Calu3 (cell line): Measurements from ENCODE around the gene MAP7D3. TPM values are rescaled to one million over a fixed set of nuclear protein-coding genes. Genes with fewer than 3 reads are reported as not detected.

Source experiments
- BruUV-seq: library from RNA; stranded (reverse); fragments of 400-500 nt; replicated peaks from 2 replicates; lab custom pipeline; 2021; lab: Mats Ljungman, UMichigan
- CTCF ChIA-PET: fragments of 300-600 bp; sonication (Branson Sonifier 250); formaldehyde crosslinking; loops from one replicate; lab custom pipeline; 2022; ENCODE audit warnings: antibody characterized with exemption; lab: Charles Lee
- DNase-seq: peaks from one replicate; pipeline ENCODE4 v3.0.0; 2022
- H3K27ac Mint-ChIP-seq: one replicate; pipeline ENCODE4 v1.8.0; 2022; ENCODE audit warnings: mixed read lengths; ENCODE audit not compliant: unreplicated experiment
- H3K27me3 Mint-ChIP-seq: one replicate; pipeline ENCODE4 v1.8.0; 2022; ENCODE audit warnings: mixed read lengths; ENCODE audit not compliant: unreplicated experiment
- H3K36me3 Mint-ChIP-seq: one replicate; pipeline ENCODE4 v1.8.0; 2022; ENCODE audit warnings: mild to moderate bottlenecking, moderate library complexity, mixed read lengths; ENCODE audit not compliant: insufficient read depth, unreplicated experiment
- H3K4me1 Mint-ChIP-seq: one replicate; pipeline ENCODE4 v1.8.0; 2022; ENCODE audit warnings: mild to moderate bottlenecking, low read depth, mixed read lengths; ENCODE audit not compliant: unreplicated experiment
- H3K4me3 Mint-ChIP-seq: one replicate; pipeline ENCODE4 v1.8.0; 2022; ENCODE audit warnings: mild to moderate bottlenecking, low read depth, moderate library complexity, mixed read lengths; ENCODE audit not compliant: unreplicated experiment
- H3K9me3 Mint-ChIP-seq: one replicate; pipeline ENCODE4 v1.8.0; 2022; ENCODE audit warnings: low read depth, mixed read lengths; ENCODE audit not compliant: unreplicated experiment
- CTCF ChIP-seq: fragments of 200-600 bp; IDR thresholded peaks from one replicate; pipeline ENCODE4 v1.8.0; 2022; ENCODE audit warnings: antibody characterized with exemption; ENCODE audit not compliant: unreplicated experiment
- intact Hi-C: fragments of 100-400 bp; cut with micrococcal nuclease; formaldehyde crosslinking; loops from one replicate; pipeline ENCODE4 v1.10.0; 2022; ENCODE audit not compliant: unreplicated experiment
- total RNA-seq: library from RNA; stranded (reverse); gene quantifications from 2 replicates; pipeline ENCODE4 v1.2.3, GENCODE V29; 2022

MAP7D3 gene
- total RNA-seq, 1 experiment from 2014 or later, result 8.0 TPM

GRCh38 chrX:136191171-136191570, 60.0 kb downstream of the MAP7D3 start:
- no peak overlapping the region for H3K4me3 Mint-ChIP-seq
- no peaks in the 10 kb centered on the region for H3K9me3 Mint-ChIP-seq
- no peak for TF ChIP-seq CTCF
- H3K4me1 Mint-ChIP-seq, result peaks cover 14% of the 10 kb centered on the region
- CTCF ChIA-PET, result interaction anchor here (0.5 kb wide), 1 partner anchor 435 kb away, joined by 3 read pairs; no protein-coding TSS in a partner anchor
- intact Hi-C loops, result no loop called here
- H3K27ac Mint-ChIP-seq, result no peak overlapping the region
- no peak for DNase-seq
- H3K27me3 Mint-ChIP-seq, result no peaks in the 10 kb centered on the region
- H3K36me3 Mint-ChIP-seq, result no peaks in the 10 kb centered on the region
- BruUV-seq, result no TSS peak

GRCh38 chrX:136190038-136190713, 61.0 kb downstream of the MAP7D3 start:
- intact Hi-C loops, result no loop called here
- CTCF ChIA-PET, result no interaction called here

GRCh38 chrX:136189222-136189621, 62.0 kb downstream of the MAP7D3 start:
- Mint-ChIP-seq H3K36me3 (no peaks in the 10 kb centered on the region), H3K9me3 (no peaks in the 10 kb centered on the region), H3K4me3 (no peak overlapping the region), H3K27ac (no peak overlapping the region), H3K4me1 (peaks cover 12% of the 10 kb centered on the region), H3K27me3 (no peaks in the 10 kb centered on the region)
- CTCF ChIA-PET, result no interaction called here
- intact Hi-C loops, result no loop called here
- TF ChIP-seq CTCF, result no peak
- no peak for DNase-seq
- BruUV-seq, result no TSS peak

More at GRCh38 chrX:136190038-136190713, 61.0 kb downstream of the MAP7D3 start:
- no peaks in the 10 kb centered on the region for H3K36me3 Mint-ChIP-seq
- H3K4me3 Mint-ChIP-seq, result no peak overlapping the region
- no peaks in the 10 kb centered on the region for H3K9me3 Mint-ChIP-seq
- H3K27ac Mint-ChIP-seq, result no peak overlapping the region
- DNase-seq, result no peak
- H3K4me1 Mint-ChIP-seq, result peaks cover 14% of the 10 kb centered on the region
- no peak for TF ChIP-seq CTCF
- H3K27me3 Mint-ChIP-seq, result no peaks in the 10 kb centered on the region
- no TSS peak for BruUV-seq

GRCh38 chrX:136186023-136186413, 65.2 kb downstream of the MAP7D3 start:
- H3K4me3 Mint-ChIP-seq, result no peak overlapping the region
- no peak for DNase-seq
- CTCF ChIA-PET, result interaction anchor here (0.7 kb wide), 1 partner anchor 654 kb away, joined by 3 read pairs; no protein-coding TSS in a partner anchor
- no peak overlapping the region for H3K27ac Mint-ChIP-seq
- intact Hi-C loops, result no loop called here
- BruUV-seq, result no TSS peak
- H3K9me3 Mint-ChIP-seq, result no peaks in the 10 kb centered on the region
- no peaks in the 10 kb centered on the region for H3K4me1 Mint-ChIP-seq
- H3K36me3 Mint-ChIP-seq, result no peaks in the 10 kb centered on the region
- no peaks in the 10 kb centered on the region for H3K27me3 Mint-ChIP-seq
- no peak for TF ChIP-seq CTCF
